GM12864 (cell line): ENCODE measurements around the gene SGK1.
"Not testable (repeated sequence)": the region's sequence is repeated elsewhere in the genome, so short reads cannot be mapped to it uniquely, and the experiment has no call there.

Experiments used
- DNase-seq: peaks from one replicate; pipeline ENCODE4 v3.0.0-alpha.2; 2011; ENCODE audit warnings: low read depth
- H3K4me3 ChIP-seq: 2 replicates; pipeline ENCODE4 v1.5.1; 2011; ENCODE audit warnings: mild to moderate bottlenecking, low read depth, low read length, control low read depth
- CTCF ChIP-seq: IDR thresholded peaks from 2 replicates; pipeline ENCODE4 v1.5.1; 2011; ENCODE audit warnings: low read depth, mild to moderate bottlenecking, moderate library complexity, low read length, control low read depth, inconsistent platforms; ENCODE audit errors: missing control alignments

Gene SGK1

GRCh38 chr6:134238006-134238405 is 79.9 kb downstream of the SGK1 start:
- DNase-seq = no peak
- no peak for TF ChIP-seq CTCF
- H3K4me3 ChIP-seq = no peak overlapping the region

DNA sequence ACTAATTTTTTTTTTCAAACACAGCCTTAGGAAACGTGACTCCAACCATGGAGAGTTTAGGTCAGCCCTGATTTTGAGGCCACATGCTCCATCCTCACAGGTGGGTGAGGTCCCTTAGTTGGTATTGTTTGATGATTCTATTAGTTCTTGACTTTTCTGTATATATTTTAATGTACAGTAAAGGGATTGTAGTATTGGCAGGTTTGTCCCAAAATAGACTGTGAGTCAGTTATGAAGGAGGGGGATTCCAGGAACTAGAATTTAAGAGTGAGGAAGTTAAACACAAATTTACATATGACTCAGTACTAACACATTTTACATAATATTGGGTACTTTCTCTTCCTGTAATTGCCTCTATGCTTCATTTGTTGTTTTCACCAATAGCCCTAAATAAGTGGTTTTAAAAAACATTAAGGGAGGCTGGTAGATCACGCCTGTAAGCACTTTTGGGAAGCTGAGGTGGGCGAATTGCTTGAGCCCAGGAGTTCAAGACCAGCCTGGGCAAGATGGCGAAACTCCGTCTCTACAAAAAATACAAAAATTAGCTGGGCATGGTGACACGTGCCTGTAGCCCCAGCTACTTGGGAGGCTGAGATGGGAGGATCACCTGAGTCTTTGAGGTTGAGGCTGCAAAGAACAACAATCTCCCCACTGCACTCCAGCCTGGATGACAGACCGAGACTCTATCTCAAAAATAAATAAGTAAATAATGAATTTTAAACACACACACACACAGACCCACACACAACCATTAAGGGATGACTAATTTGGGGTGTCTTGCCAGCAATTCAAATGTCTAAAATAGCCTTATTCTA is 81.8 kb downstream of the SGK1 start:
- no peak for TF ChIP-seq CTCF
- peak; percentile 70 for DNase-seq
- no peak overlapping the region for H3K4me3 ChIP-seq

DNA sequence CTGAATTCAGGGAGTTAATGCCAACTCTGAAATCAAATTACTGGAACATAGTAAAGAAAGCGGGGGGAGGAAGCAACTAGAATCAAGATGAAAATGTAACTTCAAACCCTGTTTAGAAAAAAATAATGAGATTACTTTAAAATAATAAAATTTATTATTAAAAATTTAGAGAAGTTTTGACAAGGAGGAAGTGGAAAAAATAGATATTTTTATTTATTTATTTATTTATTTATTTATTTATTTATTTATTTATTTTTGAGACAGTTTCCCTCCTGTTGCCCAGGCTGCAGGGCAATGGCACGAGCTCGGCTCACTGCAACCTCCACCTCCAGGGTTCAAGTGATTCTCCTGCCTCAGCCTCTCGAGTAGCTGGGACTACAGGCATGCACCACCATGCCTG is 82.6 kb downstream of the SGK1 start:
- H3K4me3 ChIP-seq, DNase-seq: not testable (repeated sequence)

DNA sequence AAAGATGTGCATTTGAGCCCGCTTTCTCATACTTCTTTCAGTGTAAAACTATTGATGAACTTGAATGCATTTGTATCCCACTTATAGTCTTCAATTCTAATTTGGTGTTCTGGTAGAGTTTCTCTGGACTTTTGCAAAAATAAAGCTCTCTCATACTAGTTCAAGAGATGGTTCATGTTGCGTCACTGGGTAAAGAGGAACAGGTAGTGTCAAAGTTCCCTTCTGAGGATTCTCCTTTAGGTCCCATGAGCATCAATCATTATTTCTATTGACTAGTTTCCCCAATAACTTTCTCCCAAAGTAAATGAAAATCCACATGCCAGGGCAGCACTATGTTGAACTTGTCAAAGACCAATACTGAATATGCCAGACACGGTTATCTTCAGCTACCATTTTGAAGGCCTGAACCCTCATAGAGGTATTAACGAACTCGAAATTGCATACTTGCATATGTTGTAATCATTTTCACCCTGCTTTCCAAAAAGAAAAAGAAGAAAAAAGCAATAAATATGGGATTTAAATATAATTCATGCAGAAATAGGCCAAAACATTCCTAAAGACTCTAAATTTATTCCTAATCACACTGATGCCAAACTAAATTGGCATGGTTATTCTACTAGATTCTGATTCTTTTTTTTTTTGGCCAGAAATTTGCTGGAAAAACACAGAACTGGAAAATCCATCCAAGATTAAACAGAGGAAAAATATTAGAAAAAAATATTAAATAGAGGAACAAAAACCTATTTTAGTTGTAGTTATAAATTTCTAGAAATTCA is 84.5 kb downstream of the SGK1 start:
- DNase-seq = no peak
- TF ChIP-seq CTCF = no peak

GRCh38 chr6:134230940-134231339 is 87.0 kb downstream of the SGK1 start:
- no peak for TF ChIP-seq CTCF
- H3K4me3 ChIP-seq = no peak overlapping the region

More for the DNA sequence above, 84.5 kb downstream of the SGK1 start:
- H3K4me3 ChIP-seq = no peak overlapping the region

DNA sequence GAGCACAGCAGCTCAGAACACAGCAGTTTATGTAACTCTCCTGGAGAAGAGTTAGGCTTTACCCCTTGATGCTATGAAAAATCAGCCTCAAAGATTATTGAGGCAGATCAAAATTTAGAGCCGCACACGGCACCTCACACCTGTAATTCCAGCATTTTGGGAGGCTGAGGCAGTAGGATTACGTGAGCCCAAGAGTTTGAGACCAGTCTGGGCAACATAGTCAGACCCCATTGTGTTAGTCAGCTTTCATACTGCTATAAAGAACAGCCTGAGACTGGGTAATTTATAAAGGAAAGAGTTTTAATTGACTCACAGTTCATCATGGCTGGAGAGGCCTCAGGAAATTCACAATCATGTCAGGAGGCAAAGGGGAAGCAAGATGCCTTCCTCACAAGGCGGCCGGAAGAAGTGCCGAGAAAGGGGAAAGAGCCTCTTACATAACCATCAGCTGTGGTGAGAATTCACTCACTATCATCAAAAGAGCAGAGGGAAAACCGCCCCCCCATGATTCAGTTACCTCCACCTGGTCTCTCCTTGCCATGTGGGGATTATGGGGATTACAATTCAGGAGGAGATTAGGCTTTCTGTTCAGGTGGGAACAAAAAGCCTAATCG is 87.7 kb downstream of the SGK1 start:
- no peak for TF ChIP-seq CTCF
- DNase-seq = no peak
- H3K4me3 ChIP-seq = no peak overlapping the region

More at GRCh38 chr6:134230940-134231339, 87.0 kb downstream of the SGK1 start:
- DNase-seq = no peak

- H3K4me3 ChIP-seq = no peak overlapping the region
- TF ChIP-seq CTCF = no peak
- no peak for DNase-seq
Measured at GRCh38 chr6:134229520-134229919, 88.4 kb downstream of the SGK1 start.
